ENCODE results near the gene SGCA. TPM values are rescaled to one million over a fixed set of nuclear protein-coding genes. Genes with fewer than 3 reads are reported as not detected.
A peak's percentile ranks its signal among the peaks of the same experiment; 100 is the strongest.

Gene SGCA
- total and polyA plus RNA-seq, 2 of the 13 experiments (the other 11 are each of a cell fraction or from before 2014, with no cell fraction given) = not detected

DNA sequence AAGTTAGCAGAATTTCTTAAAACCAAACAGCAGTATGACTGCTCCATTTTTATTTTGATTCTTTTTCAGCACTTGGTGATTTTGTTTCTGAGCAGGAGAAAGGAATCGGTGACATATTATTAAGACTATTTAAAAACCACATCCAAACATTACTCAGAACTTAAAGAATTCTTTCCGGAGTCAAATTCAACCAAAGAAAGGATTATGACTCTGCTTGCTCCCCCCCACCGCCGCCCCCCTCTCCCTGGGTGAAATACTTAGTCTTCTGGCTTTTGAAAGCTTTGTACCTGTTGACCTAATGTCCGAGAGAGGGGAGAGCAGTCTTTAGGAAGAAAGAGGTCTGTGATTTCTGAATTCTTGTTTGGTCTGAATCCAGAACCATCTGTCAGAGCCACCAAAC, 53.5 kb downstream of the SGCA start:
- ATAC-seq = no peak
- no peaks in the 10 kb centered on the region for H3K9me3 ChIP-seq (ENCODE audit: low read length)
- H3K9ac ChIP-seq (ENCODE audit: insufficient read depth, low read depth, low read length) = no peak overlapping the region
- 0 out of 6 replicates have a peak overlapping the region, but pooled peaks of 1 of the 3 experiments have one; percentile 11 for H3K4me3 ChIP-seq (replicated peaks in 1 of 3; ENCODE audit: insufficient read depth in 1 of 3, low read depth in 2 of 3, low read length in 3 of 3)
- no peaks in the 10 kb centered on the region for H3K79me2 ChIP-seq (ENCODE audit: insufficient read depth, low read length)
- no peaks in the 10 kb centered on the region for H4K20me1 ChIP-seq (ENCODE audit: insufficient read depth, low read length)
- WGBS (ENCODE audit: low lambda C conversion rate) = 0% methylated on average over 5 of the region's 5 CpGs
- H3K36me3 ChIP-seq (replicated peaks in 1 of 2; ENCODE audit: control insufficient read depth in 1 of 2, insufficient read depth in 2 of 2, low read length in 2 of 2) = no peaks in the 10 kb centered on the region
- ChIA-PET CTCF (ENCODE audit: low intra/inter-chr PET ratio, low total read pairs) (interaction anchor here (1.2 kb wide), 1 partner anchor 18 kb away, joined by 3 read pairs; no protein-coding TSS in a partner anchor), POLR2A (interaction anchor here (1.3 kb wide), 1 partner anchor 9 kb away, joined by 3 read pairs; no protein-coding TSS in a partner anchor)
- H3K27me3 ChIP-seq (ENCODE audit: control insufficient read depth in 1 of 2, insufficient read depth in 2 of 2, low read length in 2 of 2) = no peaks in the 10 kb centered on the region; a peak in 1 of 5 replicates
- intact Hi-C loops (cut with micrococcal nuclease; ENCODE audit: unreplicated experiment) = no loop called here
- no TSS peak for BruUV-seq (replicated peaks)
- H2AFZ ChIP-seq (ENCODE audit: low read length) = no peak overlapping the region
- peak; percentile 47 for DNase-seq (ENCODE audit: low spot score)
- in situ Hi-C loops (cut with HindIII; ENCODE audit: extremely low pct_ligation_motif_present, low pct_unique_long_range_greater_than_20kb) = no loop called here
- TF ChIP-seq ZNF547 (CRISPR knock-in tag; IDR thresholded peaks at IDR 0.05) (0 out of 2 replicates have a peak, but pooled peaks have one; percentile 9), MXI1 (IDR thresholded peaks at IDR 0.05; ENCODE audit: borderline replicate concordance, low read depth, low read length) (no peak)
- peak overlapping the region; percentile 57 for H3K4me2 ChIP-seq (ENCODE audit: low read depth, low read length)
- H3K27ac ChIP-seq (ENCODE audit: extremely low read length, insufficient read depth, low read length) = peak overlapping the region; percentile 18
- no peak for FAIRE-seq
- H3K4me1 ChIP-seq (ENCODE audit: insufficient read depth, low read length) = peaks cover 47% of the 10 kb centered on the region

DNA sequence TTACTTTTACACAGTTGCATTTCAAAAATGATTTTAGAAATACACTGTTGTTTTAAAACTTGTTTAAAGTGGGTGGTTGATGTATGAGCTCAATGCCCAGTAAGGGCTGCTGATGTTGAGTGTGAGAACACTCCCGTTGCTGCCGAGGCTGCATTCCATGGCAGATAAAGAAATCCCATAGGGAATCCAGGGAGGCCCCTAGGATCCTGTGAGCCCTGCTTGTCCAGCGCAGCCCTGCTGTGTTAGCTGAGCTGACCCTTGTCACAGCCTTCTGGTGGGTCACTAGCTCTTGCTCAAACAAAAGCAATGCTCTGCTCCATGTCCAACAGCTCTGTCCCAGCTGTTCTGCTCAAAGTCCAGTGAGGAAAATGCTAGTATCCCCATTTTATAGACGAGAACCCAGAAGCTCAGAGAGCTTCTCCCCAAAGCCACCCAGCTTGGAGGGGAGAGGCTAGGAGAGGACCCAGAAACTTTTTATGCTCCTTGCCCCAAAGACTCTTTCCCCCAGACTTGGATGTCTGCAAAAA, 54.2 kb downstream of the SGCA start:
- peak; percentile 89 for FAIRE-seq
- H3K27me3 ChIP-seq (ENCODE audit: control insufficient read depth in 1 of 2, insufficient read depth in 2 of 2, low read length in 2 of 2) = no peaks in the 10 kb centered on the region; a peak in 1 of 5 replicates
- BruUV-seq (replicated peaks) = no TSS peak
- peak overlapping the region in 2 of 3 experiments; percentile 11 to 20; a peak in 1 of 6 replicates for H3K4me3 ChIP-seq (replicated peaks in 1 of 3; ENCODE audit: insufficient read depth in 1 of 3, low read depth in 2 of 3, low read length in 3 of 3)
- ChIA-PET POLR2A (interaction anchor here (1.3 kb wide), 1 partner anchor 10 kb away, joined by 3 read pairs; no protein-coding TSS in a partner anchor), CTCF (ENCODE audit: low intra/inter-chr PET ratio, low total read pairs) (interaction anchor here (1.2 kb wide), 1 partner anchor 19 kb away, joined by 3 read pairs; no protein-coding TSS in a partner anchor)
- no peak overlapping the region for H3K9ac ChIP-seq (ENCODE audit: insufficient read depth, low read depth, low read length)
- H3K27ac ChIP-seq (ENCODE audit: extremely low read length, insufficient read depth, low read length) = peak overlapping the region; percentile 18
- H3K36me3 ChIP-seq (replicated peaks in 1 of 2; ENCODE audit: control insufficient read depth in 1 of 2, insufficient read depth in 2 of 2, low read length in 2 of 2) = no peaks in the 10 kb centered on the region
- H3K79me2 ChIP-seq (ENCODE audit: insufficient read depth, low read length) = no peaks in the 10 kb centered on the region
- DNase-seq (ENCODE audit: low spot score) = peak; percentile 87
- 0% methylated on average over 4 of the region's 4 CpGs for WGBS (ENCODE audit: low lambda C conversion rate)
- H3K4me1 ChIP-seq (ENCODE audit: insufficient read depth, low read length) = peaks cover 40% of the 10 kb centered on the region
- ATAC-seq = peak; percentile 97
- H3K4me2 ChIP-seq (ENCODE audit: low read depth, low read length) = peak overlapping the region; percentile 57
- no peaks in the 10 kb centered on the region for H4K20me1 ChIP-seq (ENCODE audit: insufficient read depth, low read length)
- H2AFZ ChIP-seq (ENCODE audit: low read length) = no peak overlapping the region
- intact Hi-C loops (cut with micrococcal nuclease; ENCODE audit: unreplicated experiment) (no loop called here), in situ Hi-C loops (cut with HindIII; ENCODE audit: extremely low pct_ligation_motif_present, low pct_unique_long_range_greater_than_20kb) (no loop called here)
- H3K9me3 ChIP-seq (ENCODE audit: low read length) = peaks cover 5% of the 10 kb centered on the region; the same call in 1 of the 2 replicates
- no peak for TF ChIP-seq ETV5 (CRISPR knock-in tag; IDR thresholded peaks at IDR 0.05; ENCODE audit: borderline replicate concordance)
- no peak for TF ChIP-seq MAFG (CRISPR knock-in tag; IDR thresholded peaks at IDR 0.05)
- no peak for TF ChIP-seq CHD2 (IDR thresholded peaks at IDR 0.05; ENCODE audit: low read depth, low read length)
- no peak for TF ChIP-seq TAF1 (CRISPR knock-in tag; IDR thresholded peaks at IDR 0.05)
- no peak for TF ChIP-seq ZNF597 (CRISPR knock-in tag; IDR thresholded peaks at IDR 0.05)
- no peak for TF ChIP-seq IRX3 (CRISPR knock-in tag; IDR thresholded peaks at IDR 0.05; ENCODE audit: borderline replicate concordance, low read depth)
- no peak for TF ChIP-seq ZNF501 (CRISPR knock-in tag; IDR thresholded peaks at IDR 0.05)
- TF ChIP-seq ZNF354B (CRISPR knock-in tag; IDR thresholded peaks at IDR 0.05) = no peak
- no peak for TF ChIP-seq ZNF10 (CRISPR knock-in tag; IDR thresholded peaks at IDR 0.05; ENCODE audit: borderline replicate concordance, low read depth)
- no peak for TF ChIP-seq TRIM22 (IDR thresholded peaks at IDR 0.05)
- no peak for TF ChIP-seq ZNF253 (CRISPR knock-in tag; IDR thresholded peaks at IDR 0.05; ENCODE audit: borderline replicate concordance)
- TF ChIP-seq HDAC1 (CRISPR knock-in tag; IDR thresholded peaks at IDR 0.05) = peak; percentile 60
- TF ChIP-seq ZNF17 (CRISPR knock-in tag; IDR thresholded peaks at IDR 0.05) = no peak
- TF ChIP-seq KLF6 (CRISPR knock-in tag; IDR thresholded peaks at IDR 0.05) = no peak
- TF ChIP-seq ZNF337 (CRISPR knock-in tag; IDR thresholded peaks at IDR 0.05; ENCODE audit: borderline replicate concordance, low read depth) = no peak
